HG03460 (cell line): ENCODE results near the gene STYX.
"Not testable (repeated sequence)": the region's sequence is repeated elsewhere in the genome, so short reads cannot be mapped to it uniquely, and the experiment has no call there.

ENCODE experiments used
- ATAC-seq: cut with Tn5 transposase; IDR thresholded peaks from one replicate; pipeline ENCODE4 v1.9.1; 2021; ENCODE audit not compliant: unreplicated experiment

Gene STYX

GRCh38 chr14:52724360-52724644, 5.7 kb upstream of the STYX start:
- ATAC-seq: no peak

DNA sequence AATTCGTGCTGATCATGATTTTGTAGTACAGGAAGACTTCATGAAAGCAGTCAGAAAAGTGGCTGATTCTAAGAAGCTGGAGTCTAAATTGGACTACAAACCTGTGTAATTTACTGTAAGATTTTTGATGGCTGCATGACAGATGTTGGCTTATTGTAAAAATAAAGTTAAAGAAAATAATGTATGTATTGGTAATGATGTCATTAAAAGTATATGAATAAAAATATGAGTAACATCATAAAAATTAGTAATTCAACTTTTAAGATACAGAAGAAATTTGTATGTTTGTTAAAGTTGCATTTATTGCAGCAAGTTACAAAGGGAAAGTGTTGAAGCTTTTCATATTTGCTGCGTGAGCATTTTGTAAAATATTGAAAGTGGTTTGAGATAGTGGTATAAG, 2.5 kb upstream of the STYX start:
- ATAC-seq: not testable (repeated sequence)

GRCh38 chr14:52729035-52729434, 931 bp upstream of the STYX start:
- ATAC-seq: not testable (repeated sequence)

- no peak for ATAC-seq
Measured at GRCh38 chr14:52729585-52729924, 411 bp upstream of the STYX start.

GRCh38 chr14:52730709-52731111, 744 bp downstream of the STYX start:
- no peak for ATAC-seq

GRCh38 chr14:52733824-52734223, 3.9 kb downstream of the STYX start:
- no peak for ATAC-seq

DNA sequence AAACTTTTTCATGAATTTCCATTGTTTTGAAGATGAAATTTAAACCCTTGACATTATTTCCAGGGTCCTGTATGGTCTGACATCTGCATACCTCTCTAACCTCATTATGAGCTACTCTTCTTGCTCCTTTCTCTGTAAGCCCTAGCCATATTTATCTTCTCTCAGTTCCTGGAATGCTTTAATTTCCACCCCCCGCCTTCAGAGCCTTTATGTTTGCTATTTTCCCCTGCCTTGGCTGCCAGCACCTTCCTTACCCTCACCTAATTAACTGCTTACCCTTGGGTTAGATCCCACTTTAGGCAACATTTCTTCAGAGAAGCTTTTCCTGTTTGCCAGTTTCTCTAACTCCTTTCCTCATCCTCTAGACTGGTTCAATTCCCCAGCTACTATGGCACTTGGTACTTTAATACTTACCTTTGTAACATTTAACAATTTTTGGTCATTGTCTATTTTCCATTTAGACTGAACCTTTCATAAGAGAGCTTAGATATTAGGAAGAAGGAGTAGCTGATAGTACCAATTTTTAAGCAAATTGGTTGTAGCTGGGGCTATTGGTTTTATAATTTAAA, 6.0 kb downstream of the STYX start:
- no peak for ATAC-seq

- ATAC-seq: no peak
Measured at GRCh38 chr14:52738409-52738808, 8.4 kb downstream of the STYX start.

GRCh38 chr14:52740751-52741150, 10.8 kb downstream of the STYX start:
- ATAC-seq: no peak

GRCh38 chr14:52741865-52742264, 11.9 kb downstream of the STYX start:
- ATAC-seq: no peak

DNA sequence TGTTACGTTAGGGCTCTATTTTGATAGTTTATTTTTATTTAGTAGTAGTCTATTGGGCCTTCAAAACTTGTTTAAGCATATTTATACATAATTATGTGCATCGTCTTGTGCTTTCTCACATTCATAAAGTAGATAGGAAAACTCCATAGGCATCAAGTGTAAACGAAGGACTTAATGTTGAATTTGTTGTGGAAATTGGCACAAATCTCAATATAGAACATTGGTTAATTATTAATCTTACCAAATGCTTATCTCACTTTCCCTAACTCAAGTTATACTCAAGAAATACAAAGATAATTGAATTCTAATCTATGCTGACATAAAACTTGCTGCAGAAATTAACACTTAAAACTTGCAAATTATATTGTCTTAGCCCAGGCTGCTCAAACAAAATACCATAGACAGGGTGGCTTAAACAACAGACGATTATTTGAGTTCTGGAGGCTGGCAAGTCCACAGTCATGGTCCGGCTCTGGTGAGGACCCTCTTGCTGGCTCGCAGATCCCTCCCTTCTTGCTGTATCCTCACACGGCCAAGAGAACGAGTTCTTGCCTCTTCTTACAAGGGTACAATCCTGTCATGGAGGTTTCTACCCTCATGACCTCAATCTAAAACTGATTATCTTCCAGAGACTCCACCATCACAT, 18.8 kb downstream of the STYX start:
- ATAC-seq: no peak

- no peak for ATAC-seq
Measured at GRCh38 chr14:52755607-52756316, 25.8 kb downstream of the STYX start.

DNA sequence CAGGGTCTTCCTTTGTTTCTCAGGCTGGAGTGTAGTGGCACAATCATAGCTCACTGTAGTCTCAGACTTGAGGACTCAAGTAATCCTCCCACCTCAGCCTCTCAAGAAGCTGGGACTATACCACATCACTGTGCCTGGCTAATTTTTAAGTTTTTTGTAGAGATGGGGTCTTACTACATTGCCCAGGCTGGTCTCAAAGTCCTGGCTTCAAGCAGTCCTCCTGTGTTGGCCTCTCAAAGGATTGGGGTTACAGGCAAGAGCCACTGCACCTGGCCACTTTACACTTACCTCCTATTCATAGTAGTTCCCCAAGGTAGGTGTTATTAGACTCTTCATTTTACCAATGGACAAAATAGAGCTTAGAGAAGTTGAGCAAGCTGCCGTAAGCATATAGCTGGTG, 29.2 kb downstream of the STYX start:
- ATAC-seq: no peak

DNA sequence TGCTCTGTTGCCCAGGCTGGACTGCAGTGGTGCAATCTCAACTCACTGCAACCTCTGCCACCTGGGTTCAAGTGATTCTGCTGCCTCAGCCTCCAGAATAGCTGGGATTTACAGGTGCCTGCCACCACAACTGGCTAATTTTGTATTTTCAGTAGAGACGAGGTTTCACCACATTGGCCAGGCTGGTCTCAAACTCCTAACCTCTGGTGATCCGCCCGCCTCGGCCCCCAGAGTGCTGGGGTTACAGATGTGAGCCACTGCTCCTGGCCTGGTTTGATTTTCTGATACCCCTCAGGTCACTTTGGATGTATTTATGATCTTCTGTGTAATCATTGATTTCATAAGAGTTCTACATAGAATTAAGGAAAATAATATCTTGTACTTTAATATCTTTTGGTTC, 33.0 kb downstream of the STYX start:
- ATAC-seq: not testable (repeated sequence)

GRCh38 chr14:52767058-52767833, 37.3 kb downstream of the STYX start:
- ATAC-seq: no peak

DNA sequence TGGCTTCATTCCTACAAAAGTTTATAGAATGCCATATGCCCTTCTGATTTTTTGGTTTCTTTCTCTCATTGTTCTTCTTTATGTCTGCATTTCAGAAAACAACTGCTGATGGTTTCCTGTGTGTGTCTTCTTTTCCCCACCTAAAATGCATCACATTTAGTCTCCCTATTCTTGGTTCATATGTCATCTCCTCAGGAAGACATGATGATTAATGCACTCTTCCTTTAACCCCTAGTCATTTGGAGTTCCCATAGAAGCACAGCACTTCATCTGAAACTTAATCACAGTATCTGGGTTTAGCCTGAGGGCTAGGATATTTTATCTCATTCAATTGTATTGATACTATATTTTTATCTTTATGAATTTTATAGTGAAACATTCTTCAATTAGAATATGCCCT, 39.9 kb downstream of the STYX start:
- ATAC-seq: no peak

DNA sequence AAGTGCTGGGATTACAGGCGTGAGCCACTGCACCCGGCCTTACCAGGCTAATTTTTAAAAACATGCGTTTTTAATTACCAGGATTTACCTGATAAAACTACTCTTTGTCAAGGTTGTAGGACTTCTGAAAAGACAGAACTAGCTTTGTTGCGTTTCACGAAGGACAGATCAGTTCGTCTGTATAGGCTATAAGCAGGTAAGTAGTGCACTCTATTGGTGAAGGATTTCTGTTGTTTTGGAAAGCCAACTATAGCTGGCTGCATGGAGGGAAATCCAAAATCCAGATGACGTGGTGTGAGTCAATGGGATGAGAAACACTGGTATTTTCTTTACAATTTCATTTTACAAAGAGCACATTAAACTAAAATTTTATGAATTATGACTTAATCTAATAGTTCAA, 46.9 kb downstream of the STYX start:
- no peak for ATAC-seq

DNA sequence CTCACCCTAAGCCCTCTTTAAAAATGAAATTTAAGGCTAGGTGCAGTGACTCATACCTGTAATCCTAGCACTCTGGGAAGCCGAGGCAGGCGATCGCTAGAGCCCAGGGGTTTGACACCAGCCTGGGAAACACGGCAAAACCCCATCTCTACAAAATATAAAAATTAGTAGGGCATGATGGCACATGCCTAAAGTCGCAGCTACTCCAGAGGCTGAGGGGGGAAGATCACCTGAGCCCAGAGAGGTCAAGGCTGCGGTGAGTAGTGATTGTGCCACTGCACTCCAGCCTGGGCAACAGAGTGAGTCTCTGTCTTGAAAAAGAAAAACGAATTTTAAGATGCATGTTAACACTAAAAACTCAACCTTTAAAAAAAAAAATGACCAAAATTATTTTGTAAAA, 48.7 kb downstream of the STYX start:
- no peak for ATAC-seq

DNA sequence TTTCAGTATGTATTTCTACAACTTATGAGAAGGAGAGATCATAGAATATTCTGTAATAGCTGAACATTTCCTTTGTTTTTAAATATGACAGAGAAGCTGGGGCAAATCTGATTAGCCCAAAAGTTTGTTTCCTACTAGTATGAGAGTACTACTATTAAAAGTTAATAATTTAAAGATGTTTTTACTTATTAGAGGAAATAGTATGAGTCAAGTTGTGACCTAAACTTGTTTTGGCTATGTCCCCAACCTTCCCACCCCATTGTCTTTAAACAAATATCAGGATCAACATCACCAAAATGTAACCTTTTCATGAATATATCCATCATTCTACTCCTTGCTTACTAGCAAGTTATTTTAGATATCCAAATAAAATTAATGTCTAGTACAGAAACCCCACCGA, 50.9 kb downstream of the STYX start:
- no peak for ATAC-seq

- no peak for ATAC-seq
Measured at GRCh38 chr14:52781629-52782028, 51.7 kb downstream of the STYX start.

- ATAC-seq: no peak
Measured at GRCh38 chr14:52783206-52783605, 53.2 kb downstream of the STYX start.

DNA sequence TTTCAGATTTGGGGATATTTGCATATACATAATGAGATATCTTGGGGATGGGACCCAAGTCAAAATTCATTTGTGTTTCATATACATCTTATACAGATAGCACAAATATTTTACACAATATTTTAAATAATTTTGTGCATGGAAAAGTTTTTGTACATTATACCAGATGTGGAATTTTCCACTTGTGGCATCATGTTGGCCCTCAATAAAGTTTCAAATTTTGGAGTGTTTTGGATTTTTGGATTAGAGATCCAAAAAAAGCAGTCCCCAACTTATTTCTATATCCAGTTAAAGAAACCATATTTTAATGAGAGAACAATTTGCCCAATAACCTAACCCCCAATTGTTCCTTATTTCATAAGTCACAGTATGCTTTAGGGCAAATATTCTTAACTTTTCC, 56.9 kb downstream of the STYX start:
- no peak for ATAC-seq
